Omental fat pad (tissue), 4 donors: ENCODE results near the gene RING1. TPM values are rescaled to one million over a fixed set of nuclear protein-coding genes. Genes with fewer than 3 reads are reported as not detected.

Source experiments
- ATAC-seq: fragments of 150-250 bp; one replicate; pipeline ENCODE4 v1.9.1; 2016; ENCODE audit warnings: mild to moderate bottlenecking, moderate library complexity; ENCODE audit not compliant: low FRiP score
- DNase-seq: peaks from one replicate; pipeline ENCODE4 v3.0.0-alpha.2; 2019; ENCODE audit warnings: low spot score
- CTCF ChIP-seq, 3 donors: fragments of 450-650 bp; IDR thresholded peaks; one replicate each; pipeline ENCODE4 v1.5.1; 2016 to 2017; ENCODE audit warnings: antibody characterized with exemption in 3 of 3, mild to moderate bottlenecking in 3 of 3, moderate library complexity in 2 of 3
- total RNA-seq, 4 donors: library from RNA; depleted of rRNA; stranded (reverse); fragments of >200 nt; gene quantifications; one replicate each; pipeline ENCODE4 v1.1.0, GENCODE V29; 2016

RING1 gene
- total RNA-seq, 4 donors from 2014 or later, result 13.1 to 20.1 (median 15.7) TPM

- no peak for TF ChIP-seq CTCF (IDR thresholded peaks at IDR 0.05)
- no peak for ATAC-seq
- no peak for DNase-seq
Measured at GRCh38 chr6:33211136-33211535, 2.8 kb downstream of the RING1 start.

- ATAC-seq (no peak), DNase-seq (no peak)
- no peak for TF ChIP-seq CTCF (IDR thresholded peaks at IDR 0.05)
Measured at GRCh38 chr6:33211666-33212422, 3.5 kb downstream of the RING1 start.

GRCh38 chr6:33212857-33213165 lies 4.5 kb downstream of the RING1 start:
- ATAC-seq (no peak), DNase-seq (no peak)
- no peak for TF ChIP-seq CTCF (IDR thresholded peaks at IDR 0.05)

- no peak for TF ChIP-seq CTCF (IDR thresholded peaks at IDR 0.05)
- DNase-seq, result no peak
- ATAC-seq, result no peak
Measured at GRCh38 chr6:33213166-33213988, 5.1 kb downstream of the RING1 start.

GRCh38 chr6:33213989-33214335 lies 5.7 kb downstream of the RING1 start:
- no peak for TF ChIP-seq CTCF (IDR thresholded peaks at IDR 0.05)
- no peak for DNase-seq
- no peak for ATAC-seq

- DNase-seq (no peak), ATAC-seq (no peak)
- TF ChIP-seq CTCF (IDR thresholded peaks at IDR 0.05), result no peak
Measured at GRCh38 chr6:33215271-33216116, 7.2 kb downstream of the RING1 start.
